ENCODE data around the gene ARHGEF26.

ARHGEF26 gene

DNA sequence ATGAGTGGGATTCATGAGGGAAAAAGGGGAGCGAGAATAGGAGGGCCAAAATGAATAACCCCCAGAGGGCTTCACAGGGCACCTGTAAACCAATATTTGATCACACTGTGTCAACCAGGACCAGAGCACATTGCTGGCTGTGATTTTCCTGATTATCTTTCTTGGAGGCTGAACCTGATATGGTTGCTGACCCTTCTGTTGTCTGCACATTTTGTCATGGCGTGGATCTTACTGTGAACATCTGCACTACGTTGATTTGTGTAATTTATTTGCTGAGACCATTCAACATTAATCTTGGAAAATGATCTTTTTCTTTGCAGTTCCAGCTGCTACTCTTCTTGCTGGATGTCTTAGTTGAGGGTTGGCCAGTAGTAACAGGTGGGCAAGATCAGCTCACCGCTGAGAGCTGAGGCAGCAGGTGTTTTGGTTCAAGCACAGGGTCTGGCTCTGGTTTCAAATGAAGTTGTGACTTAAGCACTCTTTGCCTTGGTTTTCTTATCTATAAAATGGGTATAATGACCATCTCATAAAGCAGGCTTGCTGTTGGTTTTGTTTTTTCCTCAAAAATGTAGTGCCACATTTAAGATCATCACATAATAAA lies 61.2 kb downstream of the ARHGEF26 start:
- H3K4me3 ChIP-seq (ENCODE audit: control insufficient read depth in 1 of 7, extremely low read depth in 1 of 7, insufficient read depth in 4 of 7, low read depth in 2 of 7, low read length in 6 of 7), result no peak overlapping the region
- H3K27me3 ChIP-seq (replicated peaks in 2 of 5; ENCODE audit: control insufficient read depth in 4 of 5, insufficient read depth in 5 of 5, low read length in 4 of 5), result no peaks in the 10 kb centered on the region
- no peaks in the 10 kb centered on the region for H3K4me1 ChIP-seq (ENCODE audit: control extremely low read depth in 1 of 4, control insufficient read depth in 4 of 4, insufficient read depth in 4 of 4, low read length in 3 of 4)
- H3K27ac ChIP-seq (ENCODE audit: insufficient read depth in 1 of 2, low read depth in 1 of 2, low read length in 2 of 2, poor library complexity in 1 of 2, severe bottlenecking in 2 of 2), result no peak overlapping the region
- peaks cover 0 to 3% (median 0%) of the 10 kb centered on the region in 5 experiments for H3K9me3 ChIP-seq (ENCODE audit: control extremely low read depth in 1 of 5, control insufficient read depth in 4 of 5, insufficient read depth in 2 of 5, low read depth in 1 of 5, low read length in 4 of 5)
- ChIA-PET CTCF (no interaction called here), POLR2A (interaction anchor here (0.6 kb wide), 1 partner anchor 13 kb away, joined by 4 read pairs; no protein-coding TSS in a partner anchor)
- no peak for DNase-seq
- H3K36me3 ChIP-seq (ENCODE audit: control insufficient read depth in 4 of 4, insufficient read depth in 4 of 4, low read length in 3 of 4), result no peaks in the 10 kb centered on the region
- 100% methylated on average over 4 of the region's 4 CpGs for WGBS (ENCODE audit: insufficient coverage)

- peaks cover 0 to 3% (median 0%) of the 10 kb centered on the region in 5 experiments for H3K9me3 ChIP-seq (ENCODE audit: control extremely low read depth in 1 of 5, control insufficient read depth in 4 of 5, insufficient read depth in 2 of 5, low read depth in 1 of 5, low read length in 4 of 5)
- POLR2A ChIA-PET, result interaction anchor here (0.6 kb wide), 1 partner anchor 13 kb away, joined by 4 read pairs; no protein-coding TSS in a partner anchor
- DNase-seq, result no peak
- no peak overlapping the region for H3K27ac ChIP-seq (ENCODE audit: insufficient read depth in 1 of 2, low read depth in 1 of 2, low read length in 2 of 2, poor library complexity in 1 of 2, severe bottlenecking in 2 of 2)
- H3K27me3 ChIP-seq (replicated peaks in 2 of 5; ENCODE audit: control insufficient read depth in 4 of 5, insufficient read depth in 5 of 5, low read length in 4 of 5), result no peaks in the 10 kb centered on the region
- H3K36me3 ChIP-seq (ENCODE audit: control insufficient read depth in 4 of 4, insufficient read depth in 4 of 4, low read length in 3 of 4), result no peaks in the 10 kb centered on the region
- CTCF ChIA-PET, result no interaction called here
- H3K4me1 ChIP-seq (ENCODE audit: control extremely low read depth in 1 of 4, control insufficient read depth in 4 of 4, insufficient read depth in 4 of 4, low read length in 3 of 4), result no peaks in the 10 kb centered on the region
- H3K4me3 ChIP-seq (ENCODE audit: control insufficient read depth in 1 of 7, extremely low read depth in 1 of 7, insufficient read depth in 4 of 7, low read depth in 2 of 7, low read length in 6 of 7), result no peak overlapping the region
Measured at GRCh38 chr3:154182975-154183374, 61.8 kb downstream of the ARHGEF26 start.

DNA sequence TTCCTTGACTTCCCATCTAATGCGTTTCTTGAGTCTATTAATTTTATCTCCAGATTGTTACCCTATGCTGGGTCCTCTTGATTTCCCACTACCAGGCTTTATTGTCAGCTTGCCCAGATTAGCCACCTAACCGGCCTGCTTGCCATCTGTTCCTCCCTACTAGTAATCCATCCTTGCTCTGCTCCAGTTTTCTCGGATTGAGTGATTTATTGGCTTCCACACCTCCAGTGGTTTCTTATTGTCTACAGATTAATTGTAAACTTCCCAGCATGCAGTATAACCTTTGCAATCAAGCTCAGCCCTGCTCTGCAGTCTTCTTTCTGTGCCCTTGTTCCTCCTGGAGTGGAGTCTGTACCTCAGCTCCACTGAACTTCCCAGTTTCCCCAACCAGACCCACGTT lies 63.4 kb downstream of the ARHGEF26 start:
- peaks cover 0 to 4% (median 0%) of the 10 kb centered on the region in 4 experiments for H3K4me1 ChIP-seq (ENCODE audit: control extremely low read depth in 1 of 4, control insufficient read depth in 4 of 4, insufficient read depth in 4 of 4, low read length in 3 of 4)
- WGBS (ENCODE audit: insufficient coverage), result 94% methylated on average over 4 of the region's 4 CpGs
- H3K9me3 ChIP-seq (ENCODE audit: control extremely low read depth in 1 of 5, control insufficient read depth in 4 of 5, insufficient read depth in 2 of 5, low read depth in 1 of 5, low read length in 4 of 5), result peaks cover 0 to 3% (median 0%) of the 10 kb centered on the region in 5 experiments
- H3K27me3 ChIP-seq (replicated peaks in 2 of 5; ENCODE audit: control insufficient read depth in 4 of 5, insufficient read depth in 5 of 5, low read length in 4 of 5), result no peaks in the 10 kb centered on the region
- no peaks in the 10 kb centered on the region for H3K36me3 ChIP-seq (ENCODE audit: control insufficient read depth in 4 of 4, insufficient read depth in 4 of 4, low read length in 3 of 4)
- no peak overlapping the region for H3K27ac ChIP-seq (ENCODE audit: insufficient read depth in 1 of 2, low read depth in 1 of 2, low read length in 2 of 2, poor library complexity in 1 of 2, severe bottlenecking in 2 of 2)
- DNase-seq, result no peak
- CTCF ChIA-PET, result interaction anchor here (1.2 kb wide), 1 partner anchor 13 kb away, joined by 3 read pairs; no protein-coding TSS in a partner anchor
- no peak overlapping the region for H3K4me3 ChIP-seq (ENCODE audit: control insufficient read depth in 1 of 7, extremely low read depth in 1 of 7, insufficient read depth in 4 of 7, low read depth in 2 of 7, low read length in 6 of 7)
- POLR2A ChIA-PET, result no interaction called here

DNA sequence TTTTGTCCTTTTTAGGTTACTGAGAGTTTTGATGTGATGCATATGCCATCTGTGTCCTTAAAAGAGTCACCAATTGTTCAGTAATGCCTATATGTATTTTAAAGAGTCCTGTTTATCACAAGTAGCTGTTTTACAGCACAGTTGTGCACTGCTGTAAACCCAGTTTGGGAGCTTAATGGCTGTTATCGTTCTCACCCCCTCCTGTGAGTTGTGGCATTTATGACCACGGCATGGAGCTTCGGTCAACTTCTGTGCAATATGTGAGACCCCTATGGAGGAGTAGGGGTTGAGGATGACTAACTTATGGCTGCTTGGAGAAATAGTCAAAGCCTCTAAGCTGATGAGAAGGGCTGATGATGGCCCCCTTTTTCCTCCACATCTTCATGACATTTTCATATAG lies 67.2 kb downstream of the ARHGEF26 start:
- no peak overlapping the region for H3K27ac ChIP-seq (ENCODE audit: insufficient read depth in 1 of 2, low read depth in 1 of 2, low read length in 2 of 2, poor library complexity in 1 of 2, severe bottlenecking in 2 of 2)
- ChIA-PET CTCF (no interaction called here), POLR2A (interaction anchor here (0.7 kb wide), 1 partner anchor 30 kb away, joined by 4 read pairs; no protein-coding TSS in a partner anchor)
- H3K4me3 ChIP-seq (ENCODE audit: control insufficient read depth in 1 of 7, extremely low read depth in 1 of 7, insufficient read depth in 4 of 7, low read depth in 2 of 7, low read length in 6 of 7), result no peak overlapping the region
- peaks cover 0 to 4% (median 0%) of the 10 kb centered on the region in 4 experiments for H3K4me1 ChIP-seq (ENCODE audit: control extremely low read depth in 1 of 4, control insufficient read depth in 4 of 4, insufficient read depth in 4 of 4, low read length in 3 of 4)
- 89% methylated on average over 1 of the region's 3 CpGs for WGBS (ENCODE audit: insufficient coverage)
- DNase-seq, result no peak
- peaks cover 0 to 3% (median 0%) of the 10 kb centered on the region in 5 experiments for H3K9me3 ChIP-seq (ENCODE audit: control extremely low read depth in 1 of 5, control insufficient read depth in 4 of 5, insufficient read depth in 2 of 5, low read depth in 1 of 5, low read length in 4 of 5)
- H3K27me3 ChIP-seq (replicated peaks in 2 of 5; ENCODE audit: control insufficient read depth in 4 of 5, insufficient read depth in 5 of 5, low read length in 4 of 5), result no peaks in the 10 kb centered on the region
- no peaks in the 10 kb centered on the region for H3K36me3 ChIP-seq (ENCODE audit: control insufficient read depth in 4 of 4, insufficient read depth in 4 of 4, low read length in 3 of 4)

- Histone ChIP-seq H3K27me3 (replicated peaks in 2 of 5; ENCODE audit: control insufficient read depth in 4 of 5, insufficient read depth in 5 of 5, low read length in 4 of 5) (no peaks in the 10 kb centered on the region), H3K36me3 (ENCODE audit: control insufficient read depth in 4 of 4, insufficient read depth in 4 of 4, low read length in 3 of 4) (no peaks in the 10 kb centered on the region), H3K9me3 (ENCODE audit: control extremely low read depth in 1 of 5, control insufficient read depth in 4 of 5, insufficient read depth in 2 of 5, low read depth in 1 of 5, low read length in 4 of 5) (peaks cover 0 to 3% (median 0%) of the 10 kb centered on the region in 5 experiments), H3K4me3 (ENCODE audit: control insufficient read depth in 1 of 7, extremely low read depth in 1 of 7, insufficient read depth in 4 of 7, low read depth in 2 of 7, low read length in 6 of 7) (no peak overlapping the region), H3K4me1 (ENCODE audit: control extremely low read depth in 1 of 4, control insufficient read depth in 4 of 4, insufficient read depth in 4 of 4, low read length in 3 of 4) (peaks cover 0 to 4% (median 0%) of the 10 kb centered on the region in 4 experiments), H3K27ac (ENCODE audit: insufficient read depth in 1 of 2, low read depth in 1 of 2, low read length in 2 of 2, poor library complexity in 1 of 2, severe bottlenecking in 2 of 2) (no peak overlapping the region)
- ChIA-PET CTCF (no interaction called here), POLR2A (interaction anchor here (0.7 kb wide), 1 partner anchor 30 kb away, joined by 4 read pairs; no protein-coding TSS in a partner anchor)
- no CpG with 5 or more reads among the region's 3 CpGs for WGBS (ENCODE audit: insufficient coverage)
- DNase-seq, result peak; percentile 6 to 77 (median 59)
Measured at GRCh38 chr3:154188846-154189245, 67.7 kb downstream of the ARHGEF26 start.

DNA sequence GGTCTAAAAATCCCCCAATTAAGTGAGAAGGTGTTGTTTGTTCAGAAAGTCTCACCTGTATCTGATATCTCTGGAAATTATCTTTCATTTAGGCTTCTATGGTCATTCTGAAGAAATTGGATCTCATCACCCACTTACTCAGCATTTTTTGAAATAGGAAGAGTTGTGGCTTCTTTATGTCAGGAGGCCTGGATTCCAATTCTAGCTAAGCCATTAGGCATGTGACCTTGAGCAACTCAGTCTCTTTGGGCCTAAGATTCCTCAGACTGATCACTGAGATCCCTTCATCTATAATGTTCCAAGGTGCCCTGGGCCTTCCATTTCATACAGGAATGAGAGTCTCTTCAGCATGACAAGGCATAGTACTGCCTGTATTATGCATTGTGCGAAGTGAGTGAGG lies 70.3 kb downstream of the ARHGEF26 start:
- H3K27ac ChIP-seq (ENCODE audit: insufficient read depth in 1 of 2, low read depth in 1 of 2, low read length in 2 of 2, poor library complexity in 1 of 2, severe bottlenecking in 2 of 2), result no peak overlapping the region
- no peak for DNase-seq
- peaks cover 2 to 28% (median 14%) of the 10 kb centered on the region in 4 experiments for H3K4me1 ChIP-seq (ENCODE audit: control extremely low read depth in 1 of 4, control insufficient read depth in 4 of 4, insufficient read depth in 4 of 4, low read length in 3 of 4)
- H3K9me3 ChIP-seq (ENCODE audit: control extremely low read depth in 1 of 5, control insufficient read depth in 4 of 5, insufficient read depth in 2 of 5, low read depth in 1 of 5, low read length in 4 of 5), result no peaks in the 10 kb centered on the region
- no peak overlapping the region for H3K4me3 ChIP-seq (ENCODE audit: control insufficient read depth in 1 of 7, extremely low read depth in 1 of 7, insufficient read depth in 4 of 7, low read depth in 2 of 7, low read length in 6 of 7)
- WGBS (ENCODE audit: insufficient coverage), result 80% methylated on average over 1 of the region's 1 CpG
- ChIA-PET CTCF (no interaction called here), POLR2A (no interaction called here)
- no peaks in the 10 kb centered on the region for H3K27me3 ChIP-seq (replicated peaks in 2 of 5; ENCODE audit: control insufficient read depth in 4 of 5, insufficient read depth in 5 of 5, low read length in 4 of 5)
- no peaks in the 10 kb centered on the region for H3K36me3 ChIP-seq (ENCODE audit: control insufficient read depth in 4 of 4, insufficient read depth in 4 of 4, low read length in 3 of 4)

DNA sequence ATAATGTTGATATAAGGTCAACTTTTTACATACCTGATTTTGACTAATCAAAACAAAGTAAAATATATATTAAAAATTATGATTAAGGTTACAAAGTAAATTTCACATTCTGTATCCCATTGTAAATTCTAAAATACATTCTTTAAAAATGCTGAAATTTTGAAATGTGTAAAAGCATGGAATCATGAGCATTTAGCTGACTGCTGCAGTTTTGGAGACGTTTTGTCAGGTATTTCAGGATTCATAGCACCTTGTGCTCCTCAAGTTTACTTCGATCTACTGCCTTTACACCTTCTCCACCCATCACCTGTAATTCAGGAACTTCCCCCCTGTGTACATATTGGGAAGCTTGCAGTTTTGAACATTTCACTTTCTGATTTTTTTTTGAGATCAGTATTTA lies 71.0 kb downstream of the ARHGEF26 start:
- no peak overlapping the region for H3K27ac ChIP-seq (ENCODE audit: insufficient read depth in 1 of 2, low read depth in 1 of 2, low read length in 2 of 2, poor library complexity in 1 of 2, severe bottlenecking in 2 of 2)
- H3K9me3 ChIP-seq (ENCODE audit: control extremely low read depth in 1 of 5, control insufficient read depth in 4 of 5, insufficient read depth in 2 of 5, low read depth in 1 of 5, low read length in 4 of 5), result no peaks in the 10 kb centered on the region
- H3K4me3 ChIP-seq (ENCODE audit: control insufficient read depth in 1 of 7, extremely low read depth in 1 of 7, insufficient read depth in 4 of 7, low read depth in 2 of 7, low read length in 6 of 7), result no peak overlapping the region
- H3K36me3 ChIP-seq (ENCODE audit: control insufficient read depth in 4 of 4, insufficient read depth in 4 of 4, low read length in 3 of 4), result no peaks in the 10 kb centered on the region
- no CpG with 5 or more reads among the region's 2 CpGs for WGBS (ENCODE audit: insufficient coverage)
- ChIA-PET POLR2A (interaction anchor here (0.6 kb wide), 1 partner anchor 52 kb away, joined by 3 read pairs; no protein-coding TSS in a partner anchor), CTCF (interaction anchor here (1.1 kb wide), 1 partner anchor 60 kb away, joined by 3 read pairs; no protein-coding TSS in a partner anchor)
- H3K27me3 ChIP-seq (replicated peaks in 2 of 5; ENCODE audit: control insufficient read depth in 4 of 5, insufficient read depth in 5 of 5, low read length in 4 of 5), result no peaks in the 10 kb centered on the region
- no peak for DNase-seq
- peaks cover 2 to 34% (median 14%) of the 10 kb centered on the region in 4 experiments for H3K4me1 ChIP-seq (ENCODE audit: control extremely low read depth in 1 of 4, control insufficient read depth in 4 of 4, insufficient read depth in 4 of 4, low read length in 3 of 4)

Data from common myeloid progenitor, CD34-positive (primary cell).